HG03135 (cell line): ENCODE results near the gene POF1B.

ENCODE experiments used
- ATAC-seq: cut with Tn5 transposase; IDR thresholded peaks from one replicate; pipeline ENCODE4 v1.9.1; 2021; ENCODE audit warnings: mild to moderate bottlenecking, moderate library complexity; ENCODE audit not compliant: unreplicated experiment

POF1B gene

GRCh38 chrX:85243761-85244449 lies 135.6 kb downstream of the POF1B start, which contains the start of the genes SATL1 and ZNF711:
SATL1 (minus strand) TSS chrX:85243779; CDS start chrX:85108968, 134,811 bp downstream.
ZNF711 (plus strand) TSS chrX:85243991; CDS start chrX:85247573, 3,582 bp downstream.
- no peak for ATAC-seq

- ATAC-seq = no peak
Measured at GRCh38 chrX:85243155-85243554, 136.3 kb downstream of the POF1B start.
